Epithelial cell of esophagus (primary cell): ENCODE measurements around the gene SHISA4.
"Not testable (repeated sequence)": the region's sequence is repeated elsewhere in the genome, so short reads cannot be mapped to it uniquely, and the experiment has no call there.

Experiments used
- DNase-seq: peaks from one replicate; pipeline ENCODE4 v3.0.0; 2010; ENCODE audit warnings: low read depth
- H3K4me3 ChIP-seq: 2 replicates; pipeline ENCODE4 v1.5.1; 2011; ENCODE audit warnings: mild to moderate bottlenecking, low read length, control low read depth
- CTCF ChIP-seq: IDR thresholded peaks from 2 replicates; pipeline ENCODE4 v1.5.1; 2011; ENCODE audit warnings: low read depth, mild to moderate bottlenecking, low read length, control low read depth, inconsistent platforms; ENCODE audit not compliant: insufficient read depth; ENCODE audit errors: missing control alignments

SHISA4 gene

GRCh38 chr1:201888282-201889089 lies at the start of gene SHISA4:
Gene SHISA4, plus strand, starts transcription at chr1:201888898. Its CDS starts 97 bp downstream, at chr1:201888995.
- peak within 1 kb of the TSS; percentile 52 for H3K4me3 ChIP-seq
- TF ChIP-seq CTCF = no peak
- DNase-seq = peak; percentile 41

GRCh38 chr1:201839089-201839488 lies 49.6 kb upstream of the SHISA4 start:
- not testable (repeated sequence) for H3K4me3 ChIP-seq, DNase-seq

- no peak for TF ChIP-seq CTCF
- H3K4me3 ChIP-seq = no peak overlapping the region
Observed at GRCh38 chr1:201840055-201840454, 48.6 kb upstream of the SHISA4 start.

GRCh38 chr1:201840490-201840889 lies 48.2 kb upstream of the SHISA4 start:
- no peak for DNase-seq
- no peak overlapping the region for H3K4me3 ChIP-seq
- no peak for TF ChIP-seq CTCF

More at GRCh38 chr1:201840055-201840454, 48.6 kb upstream of the SHISA4 start:
- DNase-seq = no peak

- H3K4me3 ChIP-seq = no peak overlapping the region
- no peak for TF ChIP-seq CTCF
- DNase-seq = no peak
Observed at GRCh38 chr1:201841265-201841912, 47.3 kb upstream of the SHISA4 start.

- no peak for DNase-seq
- no peak for TF ChIP-seq CTCF
- H3K4me3 ChIP-seq = no peak overlapping the region
Observed at GRCh38 chr1:201842472-201843027, 46.1 kb upstream of the SHISA4 start.

- no peak for TF ChIP-seq CTCF
- DNase-seq = peak; percentile 13
Observed at GRCh38 chr1:201845331-201846083, 43.2 kb upstream of the SHISA4 start.

More at GRCh38 chr1:201845331-201846083, 43.2 kb upstream of the SHISA4 start:
- no peak overlapping the region for H3K4me3 ChIP-seq
